ENCODE measurements around the gene KPNA4.
"Not testable (repeated sequence)": the region's sequence is repeated elsewhere in the genome, so short reads cannot be mapped to it uniquely, and the experiment has no call there.

KPNA4 gene

DNA sequence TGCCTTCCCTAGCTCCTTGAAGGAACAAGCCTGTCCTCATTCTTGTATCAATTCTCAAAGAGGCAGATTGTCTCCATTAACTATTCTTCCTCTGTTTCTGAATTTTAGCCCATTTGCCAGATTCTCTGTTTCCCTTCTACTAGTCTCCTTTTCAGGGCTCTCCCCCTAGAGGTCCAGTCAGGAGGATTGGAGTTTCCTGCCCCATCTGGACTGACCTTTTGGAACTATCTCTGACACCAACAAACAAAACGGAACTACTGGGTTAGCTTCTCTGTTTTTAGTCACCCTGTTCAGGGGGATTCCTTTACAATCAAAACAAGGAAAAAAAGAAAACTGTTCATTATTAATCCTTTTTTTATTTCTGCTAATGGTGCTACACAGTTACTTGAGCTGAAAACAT lies 10.2 kb upstream of the KPNA4 start:
- TF ChIP-seq, protein P1, sequence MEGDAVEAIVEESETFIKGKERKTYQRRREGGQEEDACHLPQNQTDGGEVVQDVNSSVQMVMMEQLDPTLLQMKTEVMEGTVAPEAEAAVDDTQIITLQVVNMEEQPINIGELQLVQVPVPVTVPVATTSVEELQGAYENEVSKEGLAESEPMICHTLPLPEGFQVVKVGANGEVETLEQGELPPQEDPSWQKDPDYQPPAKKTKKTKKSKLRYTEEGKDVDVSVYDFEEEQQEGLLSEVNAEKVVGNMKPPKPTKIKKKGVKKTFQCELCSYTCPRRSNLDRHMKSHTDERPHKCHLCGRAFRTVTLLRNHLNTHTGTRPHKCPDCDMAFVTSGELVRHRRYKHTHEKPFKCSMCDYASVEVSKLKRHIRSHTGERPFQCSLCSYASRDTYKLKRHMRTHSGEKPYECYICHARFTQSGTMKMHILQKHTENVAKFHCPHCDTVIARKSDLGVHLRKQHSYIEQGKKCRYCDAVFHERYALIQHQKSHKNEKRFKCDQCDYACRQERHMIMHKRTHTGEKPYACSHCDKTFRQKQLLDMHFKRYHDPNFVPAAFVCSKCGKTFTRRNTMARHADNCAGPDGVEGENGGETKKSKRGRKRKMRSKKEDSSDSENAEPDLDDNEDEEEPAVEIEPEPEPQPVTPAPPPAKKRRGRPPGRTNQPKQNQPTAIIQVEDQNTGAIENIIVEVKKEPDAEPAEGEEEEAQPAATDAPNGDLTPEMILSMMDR (IDR thresholded peaks at IDR 0.05; ENCODE audit: extremely low read depth, insufficient read depth, missing control alignments), result no peak
- DNase-seq (ENCODE audit: low spot score), result no peak
- in situ Hi-C loops (cut with MboI; ENCODE audit: low pct_unique_long_range_greater_than_20kb, low sequenced_read_pairs, unreplicated experiment), result no loop called here

DNA sequence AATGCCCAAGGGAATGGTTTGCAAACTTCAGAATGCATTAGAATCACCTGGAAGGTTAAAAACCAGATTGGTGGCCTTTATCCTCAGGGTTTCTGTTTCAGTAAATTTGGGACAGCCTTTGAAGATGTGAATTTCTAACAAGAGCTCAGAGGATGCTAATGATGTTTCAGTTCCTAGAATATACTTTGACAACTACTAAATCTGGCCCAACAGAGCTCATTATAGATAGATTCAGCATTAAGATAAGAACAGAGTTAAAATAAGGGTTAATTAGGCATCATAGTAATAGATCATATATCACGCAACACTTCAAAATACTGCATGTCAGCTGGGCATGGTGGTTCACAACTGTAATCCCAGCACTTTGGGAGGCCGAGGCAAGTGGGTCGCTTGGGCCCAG lies 9.3 kb upstream of the KPNA4 start:
- TF ChIP-seq, protein P1 (IDR thresholded peaks at IDR 0.05; ENCODE audit: extremely low read depth, insufficient read depth, missing control alignments), result no peak
- in situ Hi-C loops (cut with MboI; ENCODE audit: low pct_unique_long_range_greater_than_20kb, low sequenced_read_pairs, unreplicated experiment), result no loop called here
- no peak for DNase-seq (ENCODE audit: low spot score)

DNA sequence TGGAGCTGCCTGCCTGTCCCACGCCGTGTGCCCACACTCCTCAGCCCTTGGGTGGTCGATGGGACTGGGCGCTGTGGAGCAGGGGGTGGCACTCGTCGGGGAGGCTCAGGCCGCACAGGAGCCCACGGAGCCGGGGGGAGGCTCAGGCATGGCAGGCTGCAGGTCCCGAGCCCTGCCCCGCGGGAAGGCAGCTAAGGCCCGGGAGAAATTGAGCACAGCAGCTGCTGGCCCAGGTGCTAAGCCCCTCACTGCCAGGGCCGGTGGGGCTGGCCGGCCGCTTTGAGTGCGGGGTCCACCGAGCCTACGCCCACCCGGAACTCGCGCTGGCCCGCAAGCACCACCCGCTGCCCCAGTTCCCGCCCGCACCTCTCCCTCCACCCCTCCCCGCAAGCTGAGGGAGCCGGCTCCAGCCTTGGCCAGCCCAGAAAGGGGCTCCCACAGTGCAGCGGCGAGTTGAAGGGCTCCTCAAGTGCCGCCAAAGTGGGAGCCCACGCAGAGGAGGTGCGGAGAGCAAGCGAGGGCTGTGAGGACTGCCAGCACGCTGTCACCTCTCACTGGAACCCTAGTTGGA lies 8.7 kb upstream of the KPNA4 start:
- in situ Hi-C loops (cut with MboI; ENCODE audit: low pct_unique_long_range_greater_than_20kb, low sequenced_read_pairs, unreplicated experiment); DNase-seq (ENCODE audit: low spot score): not testable (repeated sequence)

DNA sequence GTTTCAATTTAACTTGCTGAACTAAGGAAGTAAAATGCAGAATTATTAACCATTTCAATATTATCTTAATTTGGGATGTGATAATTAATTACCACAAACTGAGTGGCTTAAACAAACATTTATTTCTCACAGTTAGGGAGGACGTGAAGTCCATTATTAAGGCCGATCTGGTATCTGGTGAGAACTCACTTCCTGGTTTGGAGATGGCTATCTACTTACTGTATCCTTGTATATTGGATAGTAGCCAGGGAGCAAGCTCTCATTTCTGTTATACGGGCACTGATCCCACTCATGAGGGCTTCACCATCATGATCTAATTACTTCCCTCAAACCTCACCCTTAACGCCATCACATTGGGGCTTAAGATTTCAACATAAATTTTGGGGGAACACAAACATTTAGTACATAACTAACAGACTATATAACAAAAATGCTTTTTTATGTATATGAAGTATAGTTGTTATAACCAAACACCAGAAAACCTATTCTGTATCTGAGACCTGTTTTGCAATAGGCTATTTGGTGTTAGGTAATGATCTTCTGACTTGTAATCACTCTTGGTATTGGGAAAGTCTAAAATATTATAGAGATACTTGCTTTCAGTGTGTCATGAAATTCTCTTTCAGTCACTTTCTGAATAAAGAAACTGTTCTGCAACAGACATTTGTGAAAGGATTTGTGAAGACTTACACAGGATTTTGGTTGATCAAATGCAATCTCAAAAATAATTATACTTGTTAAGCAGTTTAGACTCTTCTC lies 4.7 kb upstream of the KPNA4 start:
- TF ChIP-seq, protein P1 (IDR thresholded peaks at IDR 0.05; ENCODE audit: extremely low read depth, insufficient read depth, missing control alignments), result no peak
- in situ Hi-C loops (cut with MboI; ENCODE audit: low pct_unique_long_range_greater_than_20kb, low sequenced_read_pairs, unreplicated experiment), result no loop called here
- DNase-seq (ENCODE audit: low spot score), result no peak

DNA sequence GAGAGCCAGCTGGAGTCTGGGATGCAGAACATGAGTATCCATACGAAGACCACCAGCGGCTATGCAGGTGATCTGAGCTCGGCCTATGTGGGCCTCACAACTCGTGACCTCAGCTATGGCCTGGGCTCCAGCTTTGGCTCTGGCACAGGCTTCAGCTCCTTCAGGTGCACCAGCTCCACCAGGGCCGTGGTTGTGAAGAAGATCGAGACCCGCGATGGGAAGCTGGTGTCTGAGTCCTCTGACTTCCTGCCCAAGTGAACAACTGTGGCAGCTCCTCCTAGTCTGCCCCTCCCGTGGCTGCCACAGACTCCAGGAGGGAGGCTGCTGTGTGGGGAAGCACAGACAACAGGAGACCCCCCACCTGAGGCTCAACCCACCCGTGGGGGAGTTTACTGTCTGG lies 3.6 kb upstream of the KPNA4 start:
- in situ Hi-C loops (cut with MboI; ENCODE audit: low pct_unique_long_range_greater_than_20kb, low sequenced_read_pairs, unreplicated experiment), result no loop called here
- TF ChIP-seq, protein P1 (IDR thresholded peaks at IDR 0.05; ENCODE audit: extremely low read depth, insufficient read depth, missing control alignments), result no peak
- DNase-seq (ENCODE audit: low spot score), result no peak

DNA sequence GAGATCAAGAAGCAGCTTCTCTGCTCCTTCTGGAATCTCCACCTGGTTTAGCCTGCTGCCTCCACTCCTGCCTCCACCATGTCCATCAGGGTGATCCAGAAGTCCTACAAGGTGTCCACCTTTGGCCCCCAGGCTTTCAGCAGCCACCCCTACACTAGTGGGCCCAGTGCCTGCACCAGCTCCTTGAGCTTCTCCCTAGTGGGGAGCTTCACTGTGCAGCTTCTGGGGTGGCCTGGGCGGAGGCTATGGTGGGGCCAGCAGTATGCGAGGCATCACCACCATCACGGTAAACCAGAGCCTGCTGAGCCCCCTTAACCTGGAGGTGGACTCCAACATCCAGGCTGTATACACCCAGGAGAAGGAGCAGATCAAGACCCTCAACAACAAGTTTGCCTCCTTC lies 2.4 kb upstream of the KPNA4 start:
- in situ Hi-C loops (cut with MboI; ENCODE audit: low pct_unique_long_range_greater_than_20kb, low sequenced_read_pairs, unreplicated experiment), result no loop called here
- DNase-seq (ENCODE audit: low spot score), result no peak
- TF ChIP-seq, protein P1 (IDR thresholded peaks at IDR 0.05; ENCODE audit: extremely low read depth, insufficient read depth, missing control alignments), result no peak

DNA sequence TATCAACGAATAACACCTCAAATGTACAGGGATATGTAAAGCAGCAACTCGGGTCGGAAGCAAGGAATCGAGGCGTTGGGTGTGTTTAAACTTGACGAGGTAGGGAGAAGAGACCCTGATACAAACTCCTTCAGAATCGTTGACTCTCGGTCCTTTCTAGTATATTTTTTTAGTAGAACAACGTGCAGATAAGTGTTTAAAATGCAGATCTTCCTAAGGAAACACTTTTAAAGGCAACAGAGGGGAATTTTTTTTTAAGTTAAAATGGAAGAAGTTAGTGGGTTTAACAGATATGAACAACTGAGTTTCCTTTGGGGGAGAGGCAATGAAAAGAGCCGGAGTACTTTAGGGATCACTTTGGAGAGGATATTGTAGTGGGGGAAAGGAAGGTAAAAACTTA lies 1.1 kb upstream of the KPNA4 start:
- no peak for DNase-seq (ENCODE audit: low spot score)
- TF ChIP-seq, protein P1 (IDR thresholded peaks at IDR 0.05; ENCODE audit: extremely low read depth, insufficient read depth, missing control alignments), result no peak
- in situ Hi-C loops (cut with MboI; ENCODE audit: low pct_unique_long_range_greater_than_20kb, low sequenced_read_pairs, unreplicated experiment), result no loop called here
